Measurements from ENCODE around the gene TERT. TPM values are rescaled to one million over a fixed set of nuclear protein-coding genes. Genes with fewer than 3 reads are reported as not detected.

The TERT gene
- polyA plus RNA-seq, 2 of the 4 experiments (the other 2 are of a cell fraction) = 1.1 to 4.0 TPM

DNA sequence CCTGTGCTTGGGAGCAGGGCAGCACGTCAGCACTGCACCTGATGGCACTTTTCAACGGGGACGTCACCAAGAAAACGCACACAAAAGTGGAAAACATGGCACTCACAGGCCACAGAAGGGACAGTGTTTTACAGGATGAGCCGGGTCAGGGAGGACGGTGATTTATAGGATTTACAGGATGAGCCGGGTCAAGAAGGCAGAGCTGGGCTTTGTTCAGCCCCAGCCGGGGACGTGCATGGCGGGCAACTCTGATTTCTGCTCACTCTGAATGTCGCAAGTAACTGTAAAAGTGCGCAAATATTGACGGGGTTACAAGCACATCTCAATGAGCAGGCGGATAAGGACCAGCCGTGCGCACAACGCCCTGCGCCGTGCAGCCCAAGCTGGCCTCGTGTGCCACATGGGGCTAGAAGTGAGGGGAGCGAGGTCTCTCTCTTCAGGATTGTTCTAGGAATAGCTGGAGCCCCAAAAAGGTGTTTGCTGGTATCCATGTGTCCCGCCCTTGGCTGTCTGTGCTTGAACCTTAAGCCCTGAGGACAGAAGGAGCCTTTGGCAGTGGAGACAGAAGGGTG is 53.3 kb downstream of the TERT start:
- ChIA-PET POLR2A (no interaction called here), CTCF (interaction anchor here (1.4 kb wide), 2 partner anchors 33 to 73 kb away, joined by 3 to 5 read pairs; no protein-coding TSS in a partner anchor)
- Histone ChIP-seq H3K27ac (no peak overlapping the region), H3K4me3 (no peak overlapping the region), H3K9me3 (peaks cover under 1% of the 10 kb centered on the region; the same call in 1 of the 3 replicates), H3K4me1 (no peaks in the 10 kb centered on the region), H3K4me2 (no peak overlapping the region)
- TF ChIP-seq GATA3 (IDR thresholded peaks at IDR 0.05; ENCODE audit: borderline replicate concordance) (no peak), RFX5 (IDR thresholded peaks at IDR 0.05) (no peak), RAD21 (conservative IDR thresholded peaks at IDR 0.05 in 1 of 2, IDR thresholded peaks at IDR 0.05 in 1 of 2) (no peak), CHD4 (IDR thresholded peaks at IDR 0.05; ENCODE audit: borderline replicate concordance) (no peak), MAZ (IDR thresholded peaks at IDR 0.05; ENCODE audit: borderline replicate concordance, low read depth, low read length) (no peak), EP300 (IDR thresholded peaks at IDR 0.05) (no peak), SREBF2 (IDR thresholded peaks at IDR 0.05) (no peak), POLR2AphosphoS2 (conservative IDR thresholded peaks at IDR 0.05; ENCODE audit: low read length) (no peak), CBX8 (IDR thresholded peaks at IDR 0.05) (no peak), RARB (CRISPR knock-in tag; IDR thresholded peaks at IDR 0.05) (no peak), TP53 (CRISPR knock-in tag; IDR thresholded peaks at IDR 0.05) (no peak)
- TF ChIP-seq, protein P1, sequence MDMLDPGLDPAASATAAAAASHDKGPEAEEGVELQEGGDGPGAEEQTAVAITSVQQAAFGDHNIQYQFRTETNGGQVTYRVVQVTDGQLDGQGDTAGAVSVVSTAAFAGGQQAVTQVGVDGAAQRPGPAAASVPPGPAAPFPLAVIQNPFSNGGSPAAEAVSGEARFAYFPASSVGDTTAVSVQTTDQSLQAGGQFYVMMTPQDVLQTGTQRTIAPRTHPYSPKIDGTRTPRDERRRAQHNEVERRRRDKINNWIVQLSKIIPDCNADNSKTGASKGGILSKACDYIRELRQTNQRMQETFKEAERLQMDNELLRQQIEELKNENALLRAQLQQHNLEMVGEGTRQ (IDR thresholded peaks at IDR 0.05) = no peak
- TF ChIP-seq, protein P2, sequence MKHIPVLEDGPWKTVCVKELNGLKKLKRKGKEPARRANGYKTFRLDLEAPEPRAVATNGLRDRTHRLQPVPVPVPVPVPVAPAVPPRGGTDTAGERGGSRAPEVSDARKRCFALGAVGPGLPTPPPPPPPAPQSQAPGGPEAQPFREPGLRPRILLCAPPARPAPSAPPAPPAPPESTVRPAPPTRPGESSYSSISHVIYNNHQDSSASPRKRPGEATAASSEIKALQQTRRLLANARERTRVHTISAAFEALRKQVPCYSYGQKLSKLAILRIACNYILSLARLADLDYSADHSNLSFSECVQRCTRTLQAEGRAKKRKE (CRISPR knock-in tag; IDR thresholded peaks at IDR 0.05; ENCODE audit: low read depth) = no peak
- TF ChIP-seq, protein P3, sequence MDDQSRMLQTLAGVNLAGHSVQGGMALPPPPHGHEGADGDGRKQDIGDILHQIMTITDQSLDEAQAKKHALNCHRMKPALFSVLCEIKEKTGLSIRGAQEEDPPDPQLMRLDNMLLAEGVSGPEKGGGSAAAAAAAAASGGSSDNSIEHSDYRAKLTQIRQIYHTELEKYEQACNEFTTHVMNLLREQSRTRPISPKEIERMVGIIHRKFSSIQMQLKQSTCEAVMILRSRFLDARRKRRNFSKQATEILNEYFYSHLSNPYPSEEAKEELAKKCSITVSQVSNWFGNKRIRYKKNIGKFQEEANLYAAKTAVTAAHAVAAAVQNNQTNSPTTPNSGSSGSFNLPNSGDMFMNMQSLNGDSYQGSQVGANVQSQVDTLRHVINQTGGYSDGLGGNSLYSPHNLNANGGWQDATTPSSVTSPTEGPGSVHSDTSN (IDR thresholded peaks at IDR 0.05) = no peak
- TF ChIP-seq, protein P4, sequence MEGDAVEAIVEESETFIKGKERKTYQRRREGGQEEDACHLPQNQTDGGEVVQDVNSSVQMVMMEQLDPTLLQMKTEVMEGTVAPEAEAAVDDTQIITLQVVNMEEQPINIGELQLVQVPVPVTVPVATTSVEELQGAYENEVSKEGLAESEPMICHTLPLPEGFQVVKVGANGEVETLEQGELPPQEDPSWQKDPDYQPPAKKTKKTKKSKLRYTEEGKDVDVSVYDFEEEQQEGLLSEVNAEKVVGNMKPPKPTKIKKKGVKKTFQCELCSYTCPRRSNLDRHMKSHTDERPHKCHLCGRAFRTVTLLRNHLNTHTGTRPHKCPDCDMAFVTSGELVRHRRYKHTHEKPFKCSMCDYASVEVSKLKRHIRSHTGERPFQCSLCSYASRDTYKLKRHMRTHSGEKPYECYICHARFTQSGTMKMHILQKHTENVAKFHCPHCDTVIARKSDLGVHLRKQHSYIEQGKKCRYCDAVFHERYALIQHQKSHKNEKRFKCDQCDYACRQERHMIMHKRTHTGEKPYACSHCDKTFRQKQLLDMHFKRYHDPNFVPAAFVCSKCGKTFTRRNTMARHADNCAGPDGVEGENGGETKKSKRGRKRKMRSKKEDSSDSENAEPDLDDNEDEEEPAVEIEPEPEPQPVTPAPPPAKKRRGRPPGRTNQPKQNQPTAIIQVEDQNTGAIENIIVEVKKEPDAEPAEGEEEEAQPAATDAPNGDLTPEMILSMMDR (IDR thresholded peaks at IDR 0.05) = no peak
- TF ChIP-seq, protein P5, sequence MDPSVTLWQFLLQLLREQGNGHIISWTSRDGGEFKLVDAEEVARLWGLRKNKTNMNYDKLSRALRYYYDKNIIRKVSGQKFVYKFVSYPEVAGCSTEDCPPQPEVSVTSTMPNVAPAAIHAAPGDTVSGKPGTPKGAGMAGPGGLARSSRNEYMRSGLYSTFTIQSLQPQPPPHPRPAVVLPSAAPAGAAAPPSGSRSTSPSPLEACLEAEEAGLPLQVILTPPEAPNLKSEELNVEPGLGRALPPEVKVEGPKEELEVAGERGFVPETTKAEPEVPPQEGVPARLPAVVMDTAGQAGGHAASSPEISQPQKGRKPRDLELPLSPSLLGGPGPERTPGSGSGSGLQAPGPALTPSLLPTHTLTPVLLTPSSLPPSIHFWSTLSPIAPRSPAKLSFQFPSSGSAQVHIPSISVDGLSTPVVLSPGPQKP (IDR thresholded peaks at IDR 0.05; ENCODE audit: low read depth, low read length) = no peak
- ATAC-seq (no peak), FAIRE-seq (no peak), DNase-seq (ENCODE audit: low read depth in 1 of 2, low spot score in 1 of 2) (no peak)
- whole genome bisulfite sequencing (ENCODE audit: missing lambda C conversion rate) = 55% methylated on average over 22 of the region's 22 CpGs

DNA sequence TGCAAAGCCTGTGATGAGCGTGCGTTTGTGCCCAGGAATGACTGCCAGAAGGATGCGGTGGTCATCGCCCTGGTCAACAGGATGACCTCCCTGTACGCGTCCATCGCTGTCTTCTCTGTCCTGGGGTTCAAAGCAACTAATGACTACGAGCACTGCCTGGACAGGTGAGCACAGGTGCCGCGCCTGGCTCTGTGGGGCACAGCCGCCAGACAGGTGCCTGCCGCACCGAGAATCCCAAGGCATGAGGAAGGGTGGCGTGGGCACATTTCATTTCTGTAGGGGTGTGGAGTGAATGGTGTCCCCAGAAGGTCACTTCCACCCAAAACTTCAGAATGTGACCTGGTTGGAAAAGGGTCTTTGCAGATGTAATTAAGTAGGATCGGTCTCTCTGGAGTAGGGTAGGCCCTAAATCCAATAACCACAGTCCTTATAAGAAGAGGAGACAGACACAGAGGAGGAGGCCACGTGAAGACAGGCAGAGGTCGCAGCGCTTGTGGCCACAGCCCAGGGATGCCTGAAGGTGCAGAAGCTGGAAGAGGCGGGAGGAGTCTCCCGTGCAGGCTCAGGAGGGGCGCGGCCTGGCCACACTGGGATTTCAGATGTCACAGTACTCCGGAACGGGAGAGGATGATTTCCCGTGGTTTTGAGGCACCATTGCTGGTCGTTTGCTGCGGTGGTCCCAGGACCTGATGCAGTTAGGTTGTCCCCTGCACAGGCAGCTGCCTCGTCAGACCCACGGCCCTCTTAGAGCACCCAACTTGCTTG is 54.2 kb downstream of the TERT start:
- H3K4me2 ChIP-seq = no peak overlapping the region
- TF ChIP-seq MYC (IDR thresholded peaks at IDR 0.05; ENCODE audit: borderline replicate concordance, low read length) = no peak
- TF ChIP-seq KDM1A (IDR thresholded peaks at IDR 0.05; ENCODE audit: low read depth) = no peak
- TF ChIP-seq, protein P6, sequence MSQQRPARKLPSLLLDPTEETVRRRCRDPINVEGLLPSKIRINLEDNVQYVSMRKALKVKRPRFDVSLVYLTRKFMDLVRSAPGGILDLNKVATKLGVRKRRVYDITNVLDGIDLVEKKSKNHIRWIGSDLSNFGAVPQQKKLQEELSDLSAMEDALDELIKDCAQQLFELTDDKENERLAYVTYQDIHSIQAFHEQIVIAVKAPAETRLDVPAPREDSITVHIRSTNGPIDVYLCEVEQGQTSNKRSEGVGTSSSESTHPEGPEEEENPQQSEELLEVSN (IDR thresholded peaks at IDR 0.05; ENCODE audit: borderline replicate concordance, low read depth) = no peak
- TF ChIP-seq, protein P3 (IDR thresholded peaks at IDR 0.05) = no peak
- TF ChIP-seq ESRRA (IDR thresholded peaks at IDR 0.05; ENCODE audit: borderline replicate concordance, low read length) = no peak
- TF ChIP-seq, protein P5 (IDR thresholded peaks at IDR 0.05; ENCODE audit: low read depth, low read length) = no peak
- TF ChIP-seq CEBPB (IDR thresholded peaks at IDR 0.05) = no peak
- no peak for TF ChIP-seq ZSCAN20 (CRISPR knock-in tag; IDR thresholded peaks at IDR 0.05)
- H3K4me3 ChIP-seq = no peak overlapping the region
- no peaks in the 10 kb centered on the region for H3K4me1 ChIP-seq
- ATAC-seq (no peak), FAIRE-seq (no peak), DNase-seq (ENCODE audit: low read depth in 1 of 2, low spot score in 1 of 2) (no peak)
- H3K9me3 ChIP-seq = peaks cover 9% of the 10 kb centered on the region; the same call in 2 of the 3 replicates
- no peak overlapping the region for H3K27ac ChIP-seq
- POLR2A ChIA-PET = no interaction called here
- WGBS (ENCODE audit: missing lambda C conversion rate) = 64% methylated on average over 24 of the region's 29 CpGs
- CTCF ChIA-PET = no interaction called here
